Astrocyte of the spinal cord (primary cell): Measurements from ENCODE around the gene FBXO41.

Source experiments
- DNase-seq: peaks from one replicate; pipeline ENCODE4 v3.0.0; 2011; ENCODE audit warnings: low read depth, low spot score
- H3K4me3 ChIP-seq: 2 replicates; pipeline ENCODE4 v1.5.1; 2011; ENCODE audit warnings: low read depth, mild to moderate bottlenecking, low read length, moderate library complexity
- CTCF ChIP-seq: IDR thresholded peaks from 2 replicates; pipeline ENCODE4 v1.5.1; 2012; ENCODE audit warnings: low read depth, mild to moderate bottlenecking, low read length, inconsistent platforms
- in situ Hi-C: cut with HindIII; loops from 2 replicates; pipeline ENCODE4 v1.10.0; 2017; ENCODE audit warnings: low sequenced_read_pairs

The FBXO41 gene

GRCh38 chr2:73208258-73208657 is 76.0 kb downstream of the FBXO41 start:
- no peak for TF ChIP-seq CTCF
- in situ Hi-C loops: no loop called here

DNA sequence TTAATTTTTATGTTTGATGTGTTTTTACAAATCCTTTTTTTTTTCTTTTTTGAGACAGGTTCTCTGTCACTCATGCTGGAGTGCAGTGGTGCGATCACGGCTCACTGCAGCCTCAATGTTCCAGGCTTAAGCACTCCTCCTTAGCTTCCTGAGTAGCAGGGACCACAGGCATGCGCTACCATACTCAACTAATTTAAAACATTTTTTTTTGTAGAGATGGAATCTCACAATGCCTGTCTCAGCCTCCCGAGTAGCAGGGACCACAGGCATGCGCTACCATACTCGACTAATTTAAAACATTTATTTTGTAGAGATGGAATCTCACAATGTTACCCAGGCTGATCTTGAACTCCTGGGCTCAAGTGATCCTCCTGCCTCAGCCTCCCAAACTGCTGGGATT is 78.7 kb downstream of the FBXO41 start:
- H3K4me3 ChIP-seq: no peak overlapping the region
- TF ChIP-seq CTCF: no peak
- in situ Hi-C loops: no loop called here
- no peak for DNase-seq

More at GRCh38 chr2:73208258-73208657, 76.0 kb downstream of the FBXO41 start:
- no peak for DNase-seq
- no peak overlapping the region for H3K4me3 ChIP-seq
